Activated T-helper 9 cell treated with anti-CD3 and anti-CD28 coated beads, Interleukin-2, amount 50 U/mL, for 16 hours (primary cell): ENCODE results near the gene CDK18.
"Not testable (repeated sequence)": the region's sequence is repeated elsewhere in the genome, so short reads cannot be mapped to it uniquely, and the experiment has no call there.

Experiments
- DNase-seq: peaks from one replicate; pipeline ENCODE4 v3.0.0-alpha.2; 2020; ENCODE audit warnings: low read depth

Gene CDK18

DNA sequence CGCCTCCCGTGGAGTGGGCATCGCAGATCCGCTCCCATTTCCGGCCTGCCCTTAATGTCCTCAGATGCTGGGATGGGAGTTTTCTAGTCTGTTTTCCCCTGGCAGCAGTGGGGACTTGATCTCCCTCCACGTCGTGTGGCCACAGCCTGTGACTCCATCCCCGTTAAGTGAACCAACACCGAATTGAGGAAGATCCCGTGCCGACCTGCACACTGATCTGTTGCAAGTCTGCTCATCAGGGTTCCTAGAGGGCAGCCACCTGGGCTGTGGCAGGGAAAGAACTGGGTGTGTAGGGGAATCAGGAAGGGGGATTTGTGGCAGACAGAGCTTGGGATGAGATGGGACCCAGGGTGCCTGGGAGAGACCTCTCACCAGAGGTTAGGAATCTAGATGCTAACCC lies 23.3 kb upstream of the CDK18 start:
- no peak for DNase-seq

DNA sequence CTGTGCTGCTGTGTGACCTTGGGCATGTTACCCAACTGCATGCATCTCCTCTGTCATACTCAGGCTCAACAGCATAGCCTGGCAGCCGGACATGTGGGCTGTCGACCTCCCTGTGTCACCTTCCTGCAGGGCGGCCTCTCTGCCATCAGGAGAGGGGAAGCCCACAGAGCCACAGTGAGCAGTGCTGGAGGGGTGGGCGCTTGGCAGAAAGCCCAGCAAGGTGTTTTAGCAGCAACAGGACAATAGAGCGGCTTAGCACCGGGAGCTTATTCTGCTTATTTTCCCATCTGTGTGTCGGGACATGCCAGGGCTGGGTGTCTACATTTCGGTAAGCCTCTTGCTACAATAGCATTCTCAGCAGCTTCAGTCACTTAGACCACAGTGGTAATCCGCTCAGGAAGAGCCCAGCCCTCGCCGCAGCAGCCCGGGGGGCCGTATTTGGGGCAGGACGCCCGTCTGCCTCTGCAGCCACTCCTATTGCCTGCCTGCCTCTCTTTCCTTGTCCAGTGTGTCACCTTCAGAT lies 22.8 kb upstream of the CDK18 start:
- no peak for DNase-seq

DNA sequence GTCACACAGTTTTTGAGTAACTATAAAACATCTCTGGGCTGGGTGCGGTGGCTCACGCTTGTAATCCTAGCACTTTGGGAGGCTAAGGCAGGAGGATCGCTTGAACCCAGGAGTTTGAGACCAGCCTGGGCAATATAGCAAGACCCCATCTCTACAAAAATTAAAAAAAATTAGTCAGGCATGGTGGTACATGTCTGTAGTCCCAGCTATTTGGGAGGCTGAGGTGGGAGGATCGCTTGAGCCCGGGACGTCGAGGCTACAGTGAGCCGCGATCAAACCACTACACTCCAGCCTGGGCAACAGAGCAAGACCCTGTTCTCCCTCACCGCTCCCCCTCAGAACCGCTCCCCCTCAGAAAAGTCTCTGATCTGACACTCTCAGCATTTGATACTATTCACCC lies 21.9 kb upstream of the CDK18 start:
- not testable (repeated sequence) for DNase-seq

DNA sequence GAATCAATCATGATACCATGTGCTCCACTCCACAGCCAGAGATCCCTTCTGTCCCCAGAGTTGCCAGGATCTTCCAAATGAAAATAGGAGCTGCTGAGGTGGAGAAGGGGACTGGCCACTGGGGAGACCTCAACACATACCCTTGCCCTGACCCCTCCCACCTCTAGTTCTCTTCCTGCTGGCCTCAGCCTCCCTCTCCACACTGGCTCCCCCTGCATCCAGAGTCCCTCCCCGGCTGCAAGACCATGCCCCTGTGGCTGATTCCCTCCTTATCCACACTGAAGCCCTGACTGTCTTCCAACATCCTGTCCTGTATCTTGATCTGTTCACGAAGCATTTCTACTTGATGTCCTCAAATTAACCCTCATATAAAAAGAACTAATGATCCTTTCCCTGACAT lies 21.1 kb upstream of the CDK18 start:
- no peak for DNase-seq

DNA sequence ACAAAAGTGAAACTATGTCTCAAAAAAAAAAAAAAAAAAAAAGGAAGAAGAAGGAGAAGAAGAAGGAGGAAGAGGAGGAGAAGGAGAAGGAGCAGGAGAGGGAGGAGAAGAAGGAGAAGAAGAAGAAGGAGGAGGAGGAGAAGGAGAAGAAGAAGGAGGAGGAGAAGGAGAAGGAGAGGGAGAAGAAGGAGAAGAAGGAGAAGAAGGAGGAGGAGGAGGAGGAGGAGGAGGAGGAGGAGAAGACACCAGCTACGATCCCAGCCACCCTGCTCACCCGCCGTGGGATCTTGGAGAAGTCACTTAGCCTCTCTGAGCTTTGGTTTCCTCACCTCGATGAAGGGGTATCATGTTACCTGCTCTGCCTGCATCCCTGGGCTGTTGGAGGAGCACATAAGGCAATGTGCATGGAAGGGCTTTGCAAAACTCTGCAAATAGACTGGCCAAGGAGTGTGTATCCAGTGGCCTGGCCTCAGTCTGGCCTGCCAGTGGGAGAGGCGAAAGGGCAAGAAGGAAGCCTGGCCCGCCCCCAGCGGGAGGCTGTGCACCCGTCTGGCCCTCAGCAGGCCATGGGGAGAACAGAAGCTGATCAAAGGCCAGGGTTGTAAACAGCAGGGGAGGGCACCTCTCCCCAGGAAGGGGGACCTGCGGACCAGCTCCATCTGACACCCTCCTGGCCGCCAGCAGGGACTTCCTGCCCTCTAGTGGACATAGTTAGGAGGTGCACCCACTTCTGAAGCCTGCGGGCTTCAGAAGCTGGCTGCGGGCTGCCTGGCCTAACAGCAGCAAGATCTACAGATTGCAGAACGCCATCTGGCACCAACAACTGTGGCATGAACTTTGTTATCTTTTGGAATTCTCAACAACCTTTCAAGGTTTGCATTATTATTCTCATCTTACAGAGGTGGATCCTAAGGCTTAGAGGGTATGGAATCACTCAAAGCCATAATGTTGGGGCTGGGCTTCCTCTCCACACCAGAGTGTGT lies 19.2 kb upstream of the CDK18 start:
- DNase-seq: peak; percentile 40

DNA sequence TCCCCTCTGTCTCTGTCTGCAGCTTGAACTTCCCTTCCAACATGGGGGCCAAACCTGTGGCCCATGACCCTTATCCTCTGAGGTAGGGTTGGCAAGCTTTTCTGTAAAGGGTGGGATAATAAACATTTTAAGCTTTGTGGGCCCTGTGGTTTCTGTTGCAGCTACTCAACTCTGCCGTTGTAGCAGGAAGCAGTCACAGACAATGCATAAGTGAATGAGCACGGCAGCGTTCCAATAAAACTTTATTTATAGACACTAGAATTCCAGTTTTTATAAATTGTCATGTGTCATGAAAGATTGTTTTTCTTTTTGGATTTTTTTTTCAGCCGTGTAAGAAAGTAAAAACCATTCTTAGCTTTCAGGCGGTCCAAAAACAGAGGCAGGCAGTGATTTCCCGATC lies 18.2 kb upstream of the CDK18 start:
- DNase-seq: no peak

DNA sequence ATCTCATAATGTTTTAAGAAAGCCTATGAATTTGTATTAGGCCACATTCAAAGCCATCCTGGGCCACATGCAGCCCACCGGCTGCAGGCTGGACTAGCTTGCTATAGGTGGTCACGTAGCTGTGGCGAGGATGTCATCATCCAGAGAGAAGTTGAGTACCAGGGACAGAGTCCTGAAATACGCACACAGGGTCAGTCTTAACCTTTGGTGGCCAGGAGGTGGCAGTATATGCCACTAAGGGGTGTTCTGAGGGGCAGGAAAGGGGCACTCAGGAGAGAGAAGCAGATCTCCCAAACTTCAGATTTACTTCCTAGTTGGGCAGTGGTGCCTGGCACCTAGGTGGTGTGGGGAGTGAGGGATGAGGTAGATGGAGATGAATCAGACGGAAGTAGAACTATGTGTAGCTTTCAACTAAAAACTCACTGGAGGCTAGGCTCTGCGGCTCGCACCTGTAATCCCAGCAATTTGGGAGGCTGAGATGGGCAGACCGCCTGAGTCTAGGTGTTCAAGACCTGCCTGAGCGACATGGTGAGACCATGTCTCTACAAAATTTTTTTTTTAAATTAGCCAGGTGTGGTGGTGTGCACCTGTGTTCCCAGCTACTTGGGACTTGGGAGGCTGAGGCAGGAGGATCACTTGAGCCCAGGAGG lies 16.3 kb upstream of the CDK18 start:
- DNase-seq: no peak

DNA sequence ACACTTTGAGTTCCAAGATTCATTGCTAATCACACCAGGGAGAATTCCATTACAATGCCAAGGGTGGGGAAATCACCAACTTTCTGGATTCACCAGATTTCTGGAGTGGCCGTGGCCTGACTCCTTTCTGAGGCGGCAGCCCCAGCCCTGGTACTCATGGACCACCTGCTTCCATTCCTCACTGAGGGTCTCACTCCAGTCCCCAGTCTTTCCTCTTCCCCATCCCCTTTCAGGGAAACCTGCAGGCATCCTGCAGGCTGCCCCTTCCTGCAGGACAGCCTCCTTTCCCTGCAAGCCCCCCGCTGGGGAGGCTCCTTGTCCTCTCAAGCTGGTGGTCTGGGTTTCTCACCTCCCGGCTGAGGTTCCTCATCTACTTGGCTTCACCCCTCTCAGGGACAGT lies 12.7 kb upstream of the CDK18 start:
- no peak for DNase-seq

DNA sequence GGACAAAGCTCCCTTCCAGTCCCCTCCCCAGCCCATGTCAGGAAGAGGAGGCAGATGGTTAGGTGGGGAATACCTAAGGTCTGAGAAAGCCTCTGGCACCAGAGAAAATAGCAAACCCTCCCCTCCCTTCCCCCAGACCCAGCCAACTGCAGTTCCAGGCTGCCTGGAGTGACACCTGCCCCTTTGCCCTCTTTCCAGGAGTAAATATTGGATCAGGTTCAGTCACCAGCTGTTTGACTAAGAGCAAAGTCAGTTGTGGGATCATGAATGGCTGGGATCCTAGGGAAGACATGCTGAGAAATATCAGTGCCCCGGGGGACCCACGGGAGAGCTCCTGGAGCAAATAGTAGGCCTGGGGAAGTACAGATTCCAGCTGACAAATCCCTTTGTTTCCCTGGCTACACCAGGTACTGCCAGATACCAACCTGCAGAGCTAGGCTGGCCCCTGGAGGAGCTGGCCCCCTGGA lies 12.2 kb upstream of the CDK18 start:
- DNase-seq: no peak

DNA sequence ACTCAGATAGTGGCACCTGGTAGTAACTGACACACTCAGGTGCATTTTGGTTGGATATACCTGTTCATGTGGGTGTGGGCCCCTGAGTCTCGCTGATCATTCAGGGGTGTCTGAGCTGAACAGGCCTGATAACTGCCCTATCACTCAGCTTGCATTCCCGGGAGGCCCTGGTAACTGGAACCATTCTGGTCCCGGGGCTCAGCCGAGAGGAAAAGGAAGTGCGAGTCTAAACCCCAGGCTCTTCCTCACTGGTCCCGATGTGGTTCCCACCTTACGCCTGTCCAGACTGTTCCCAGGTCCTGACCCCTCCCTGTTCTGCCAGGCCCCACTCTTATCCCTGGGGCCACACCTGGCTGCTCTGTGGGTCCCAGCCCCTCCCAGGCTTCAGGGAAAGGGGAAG lies 11.7 kb upstream of the CDK18 start:
- DNase-seq: no peak

DNA sequence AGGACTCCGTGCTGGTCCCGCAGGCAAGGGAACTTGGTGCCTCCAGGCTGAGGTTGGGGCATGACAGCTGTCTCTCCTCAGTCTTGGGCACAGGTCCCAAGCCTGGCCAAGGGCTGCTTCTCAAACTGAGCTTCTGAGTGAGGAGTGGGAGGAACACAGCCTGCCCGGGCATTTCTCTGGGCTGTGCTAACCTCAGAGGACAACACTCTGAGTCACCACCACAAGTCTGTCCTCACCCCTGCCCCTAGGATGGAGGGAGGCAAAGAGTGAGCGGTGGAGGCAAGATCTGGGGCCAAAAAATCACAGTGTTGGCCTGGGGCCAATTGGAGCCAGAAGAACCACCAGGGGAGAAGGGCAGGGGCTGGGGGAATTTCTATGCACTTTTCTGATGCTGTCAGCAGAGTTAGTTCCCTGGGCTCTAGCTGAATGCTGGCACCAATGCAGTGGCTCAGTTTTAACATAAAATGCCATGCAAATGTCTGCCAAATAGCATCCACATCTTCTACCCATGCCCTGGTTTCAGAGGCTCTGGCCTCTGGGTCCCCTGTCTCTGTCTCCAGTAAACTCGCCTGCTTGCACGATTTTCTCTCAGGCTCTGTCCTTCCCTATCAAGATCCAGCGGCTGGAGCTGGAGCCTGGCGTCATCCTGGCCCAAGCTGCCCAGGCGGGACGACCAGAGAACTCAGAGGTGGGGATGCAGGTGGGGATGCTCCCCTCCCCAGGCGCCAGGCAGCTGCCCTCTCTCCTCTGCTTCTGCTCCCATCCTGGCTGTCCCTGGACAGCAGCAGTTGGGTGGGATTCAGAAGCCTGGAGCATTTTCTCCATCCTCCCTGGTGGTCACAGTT lies 11.0 kb upstream of the CDK18 start:
- no peak for DNase-seq

DNA sequence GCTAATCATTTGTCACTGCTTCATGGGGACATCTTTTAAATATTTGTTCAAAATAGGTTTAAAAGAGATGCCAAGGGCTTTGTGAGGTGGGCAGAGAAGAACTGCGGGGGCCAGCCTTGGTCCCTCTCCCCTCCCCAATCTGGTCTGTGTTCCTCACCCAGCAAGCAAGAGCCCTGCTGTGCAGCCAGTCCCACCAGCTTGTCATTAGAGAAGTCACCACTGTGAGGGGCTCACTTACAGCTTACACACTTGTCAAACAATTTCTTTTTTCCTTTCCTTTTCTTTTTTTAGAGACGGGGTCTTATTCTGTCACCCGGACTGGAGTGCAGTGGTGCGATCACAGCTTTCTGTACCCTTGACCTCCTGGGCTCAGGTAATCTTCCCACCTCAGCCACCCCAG lies 10.4 kb upstream of the CDK18 start:
- DNase-seq: no peak

DNA sequence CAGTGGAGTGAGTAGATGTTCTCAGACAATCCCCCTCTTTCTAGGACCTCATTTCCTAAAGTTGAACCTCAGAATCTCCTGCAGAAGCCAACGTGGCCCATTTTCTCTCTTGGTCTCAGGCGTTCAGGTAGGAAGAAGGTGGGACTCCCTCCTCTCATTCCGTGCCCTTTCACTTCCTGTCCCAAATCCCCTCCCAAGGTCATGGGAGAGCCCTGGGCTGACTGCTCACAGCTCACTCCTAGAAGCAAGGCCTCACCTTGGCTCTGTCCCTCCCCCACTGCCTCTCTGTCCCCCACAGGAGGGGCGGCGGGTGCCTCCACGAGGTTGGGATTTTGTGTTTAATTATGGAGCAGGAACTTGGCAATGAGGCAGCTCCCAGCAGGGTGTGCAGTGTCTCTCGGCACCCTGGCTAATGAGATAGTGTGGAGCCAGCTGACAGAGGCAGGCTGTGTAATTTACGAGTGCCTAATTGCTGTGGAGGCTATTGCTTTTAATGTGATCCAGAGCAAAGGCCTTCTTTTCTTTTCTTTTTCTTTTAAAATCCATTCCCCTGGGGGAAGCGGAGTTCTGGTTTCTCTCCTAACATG lies 9.1 kb upstream of the CDK18 start:
- DNase-seq: no peak

DNA sequence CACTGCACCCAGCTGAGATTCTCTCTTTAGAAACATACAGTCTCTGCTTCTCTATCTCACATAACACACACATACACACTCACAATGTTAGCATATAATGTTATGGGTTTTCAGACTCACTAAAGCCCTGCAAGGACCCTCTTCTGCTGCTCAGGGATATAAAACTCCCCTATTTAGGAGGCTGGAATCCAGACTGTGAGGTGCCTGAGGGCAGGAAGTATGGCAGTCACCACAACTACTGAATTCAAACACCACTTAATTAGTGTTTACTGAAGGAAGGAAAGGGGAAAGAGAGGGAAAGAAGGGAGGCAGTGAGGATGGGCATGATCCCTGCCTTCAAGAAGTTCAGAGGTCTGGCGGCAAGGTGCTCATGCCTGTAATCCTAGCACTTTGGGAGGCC lies 7.8 kb upstream of the CDK18 start:
- DNase-seq: no peak

DNA sequence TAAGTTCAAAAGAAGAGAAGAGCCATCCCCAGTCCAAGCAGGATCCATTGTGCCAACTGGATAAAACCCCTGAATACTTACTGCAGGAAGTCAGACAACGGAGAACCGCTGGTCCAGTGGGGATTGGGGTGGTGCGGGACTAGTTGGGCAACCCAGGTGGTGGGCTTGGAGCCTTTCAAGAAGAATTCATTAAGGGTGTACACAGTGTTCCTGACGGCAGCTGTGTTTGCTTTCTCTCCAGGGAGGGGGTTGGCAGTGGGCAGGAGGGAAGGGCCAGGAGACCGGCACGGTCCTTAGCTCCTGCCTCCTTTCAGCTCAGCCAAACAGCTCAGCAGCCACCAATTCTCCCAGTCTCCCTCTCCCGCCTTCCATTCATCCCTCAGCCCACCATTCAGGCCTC lies 7.1 kb upstream of the CDK18 start:
- DNase-seq: no peak

DNA sequence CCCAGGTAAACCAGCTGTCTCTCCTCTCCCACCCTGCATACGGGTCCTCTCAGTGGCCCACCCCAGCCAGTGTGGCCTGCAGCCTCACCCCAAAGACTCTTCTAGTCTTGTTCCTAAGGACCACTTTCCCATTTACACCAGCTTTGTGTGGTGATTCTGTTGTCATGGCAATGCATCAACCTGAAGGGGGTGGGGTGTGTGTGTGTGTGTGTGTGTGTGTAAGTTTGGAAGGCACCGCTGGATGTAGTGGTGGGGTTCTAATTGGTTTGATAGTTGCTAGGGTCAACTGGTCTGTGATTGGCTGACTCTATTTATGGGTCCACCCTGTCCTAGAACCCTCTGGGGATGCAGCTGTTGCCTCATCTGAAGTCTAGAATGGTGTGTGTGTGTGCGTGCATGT lies 4.7 kb upstream of the CDK18 start:
- DNase-seq: no peak

DNA sequence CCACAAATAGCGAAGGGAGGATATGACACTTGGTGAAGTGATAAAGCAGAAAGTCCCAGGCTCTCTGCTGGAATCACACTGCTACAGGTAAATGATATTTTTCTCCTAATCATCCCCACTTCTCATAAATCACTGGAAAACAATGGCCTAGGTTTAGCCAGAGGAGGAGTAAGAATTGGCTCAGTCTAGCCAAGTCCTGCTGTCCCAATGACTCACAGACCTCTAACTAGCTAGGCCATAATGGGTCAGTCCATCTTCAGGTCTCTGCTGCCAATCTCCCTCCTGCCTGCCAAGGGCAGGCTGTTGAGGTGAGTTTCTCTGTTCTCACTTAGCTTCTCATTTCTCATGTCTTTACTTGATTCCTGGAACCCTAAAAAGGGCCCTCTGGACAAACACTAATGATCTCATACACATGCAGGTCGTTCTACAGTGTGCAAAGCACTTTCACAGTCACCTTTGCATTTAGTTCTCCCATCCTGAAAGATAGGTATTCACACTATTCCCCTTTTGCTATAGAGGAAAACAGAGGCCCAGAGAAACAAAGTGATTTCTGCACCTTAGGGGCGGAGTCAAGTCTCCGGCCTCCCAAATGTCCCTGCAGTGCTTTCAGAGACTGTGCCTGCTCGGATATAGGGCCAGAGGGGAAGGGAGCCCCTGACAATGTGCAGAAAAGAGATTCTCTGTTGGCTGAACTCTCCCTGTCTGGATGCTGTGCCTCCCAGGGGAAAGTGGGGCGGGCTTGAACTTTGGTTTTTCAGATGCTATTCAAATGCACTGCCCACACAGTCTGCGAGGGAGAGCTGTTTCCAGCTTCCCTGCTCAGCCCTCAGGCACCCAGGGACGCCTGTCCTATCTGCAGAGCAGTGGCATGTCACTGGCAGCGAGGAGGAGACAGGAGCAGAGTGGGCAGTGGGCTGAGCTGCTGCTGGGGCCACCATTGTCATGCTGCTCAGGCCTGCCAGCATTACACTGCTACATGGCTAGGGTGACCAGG lies 3.9 kb upstream of the CDK18 start:
- no peak for DNase-seq

DNA sequence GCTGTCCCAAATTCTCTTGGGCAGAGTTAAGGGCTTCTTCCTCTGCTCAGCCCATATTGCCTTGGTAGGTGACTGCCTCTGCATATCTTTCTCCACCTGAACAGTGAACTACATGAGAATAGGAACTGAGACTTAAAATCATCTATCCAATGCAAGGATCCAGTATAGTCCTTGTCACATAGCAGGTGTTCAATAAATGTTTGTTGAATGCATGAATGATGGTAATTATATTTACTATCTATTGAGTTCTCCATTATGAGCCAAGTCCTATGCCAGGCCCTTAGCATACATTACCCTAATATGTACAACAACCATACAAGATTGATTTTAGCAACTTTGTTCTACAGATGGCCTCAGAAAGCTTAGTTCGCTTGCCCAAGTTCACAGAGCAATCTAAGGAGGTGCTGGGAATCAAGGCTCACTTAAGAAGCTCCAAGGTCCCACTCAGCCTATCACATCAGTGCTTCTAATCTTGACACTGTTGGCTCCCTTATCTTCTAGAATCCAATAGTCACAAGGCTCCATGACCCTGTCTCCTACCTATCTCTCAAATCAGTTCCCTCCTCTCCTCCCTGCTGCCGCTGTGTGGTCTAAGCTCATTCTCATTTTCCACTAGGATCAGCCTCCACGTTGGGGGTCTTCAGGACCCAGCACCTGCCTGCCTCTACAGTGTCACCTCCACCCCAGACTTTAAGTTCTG lies 2.2 kb upstream of the CDK18 start:
- DNase-seq: no peak

DNA sequence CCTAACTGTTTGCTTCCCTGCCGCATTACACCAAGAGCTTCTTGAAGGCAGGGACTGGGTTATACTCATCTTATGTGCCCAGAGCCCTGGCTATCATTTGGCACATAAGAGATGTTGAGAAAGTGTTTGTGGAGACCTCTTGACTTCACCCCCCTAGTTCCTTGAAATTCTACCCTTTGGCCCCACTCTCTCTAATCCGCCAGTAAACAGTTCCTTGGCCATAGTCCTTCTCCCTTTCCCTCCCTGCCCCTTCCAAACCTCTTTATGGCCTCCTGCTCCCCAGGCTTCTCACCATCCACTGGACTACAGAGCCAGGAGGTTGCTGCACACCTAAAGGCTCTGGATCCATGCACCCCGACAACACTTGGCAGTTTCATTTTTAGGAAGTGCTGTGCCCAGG lies 1.5 kb upstream of the CDK18 start:
- DNase-seq: no peak
